ENCODE results near the gene PPP1CA.
A peak's percentile ranks its signal among the peaks of the same experiment; 100 is the strongest.

PPP1CA gene

GRCh38 chr11:67420646-67421429 lies 19.2 kb upstream of the PPP1CA start:
- Histone ChIP-seq H3K36me3 (ENCODE audit: insufficient read depth, low read length) (no peaks in the 10 kb centered on the region), H3K9ac (ENCODE audit: insufficient read length) (peak overlapping the region; percentile 66), H3K27ac (peak overlapping the region; percentile 71; the same call in 1 of the 2 replicates), H3K4me3 (peak overlapping the region; percentile 67), H3K9me3 (ENCODE audit: low read depth, low read length) (no peaks in the 10 kb centered on the region)
- TF ChIP-seq FOXP2 (optimal IDR thresholded peaks at IDR 0.05; ENCODE audit: control extremely low read depth, extremely low read length, insufficient read depth): peak; percentile 81
- no peak for TF ChIP-seq EZH2 (IDR thresholded peaks at IDR 0.05)
- TF ChIP-seq POLR2AphosphoS5 (IDR thresholded peaks at IDR 0.05; ENCODE audit: borderline replicate concordance, low read depth, low read length): peak; percentile 65; the same call in 1 of the 2 replicates
- peak; percentile 37 for DNase-seq (ENCODE audit: low read depth, low spot score)

- H3K9ac ChIP-seq (ENCODE audit: insufficient read length): no peak overlapping the region
- H3K36me3 ChIP-seq (ENCODE audit: insufficient read depth, low read length): no peaks in the 10 kb centered on the region
- H3K27ac ChIP-seq: no peak overlapping the region
- H3K9me3 ChIP-seq (ENCODE audit: low read depth, low read length): no peaks in the 10 kb centered on the region
- H3K4me3 ChIP-seq: no peak overlapping the region
- DNase-seq (ENCODE audit: low read depth, low spot score): no peak
- TF ChIP-seq POLR2AphosphoS5 (IDR thresholded peaks at IDR 0.05; ENCODE audit: borderline replicate concordance, low read depth, low read length) (no peak), FOXP2 (optimal IDR thresholded peaks at IDR 0.05; ENCODE audit: control extremely low read depth, extremely low read length, insufficient read depth) (no peak), EZH2 (IDR thresholded peaks at IDR 0.05) (no peak)
Observed at GRCh38 chr11:67420147-67420645, 18.5 kb upstream of the PPP1CA start.

GRCh38 chr11:67419325-67420049 lies 17.8 kb upstream of the PPP1CA start:
- Histone ChIP-seq H3K4me3 (no peak overlapping the region), H3K9ac (ENCODE audit: insufficient read length) (no peak overlapping the region), H3K36me3 (ENCODE audit: insufficient read depth, low read length) (no peaks in the 10 kb centered on the region), H3K9me3 (ENCODE audit: low read depth, low read length) (no peaks in the 10 kb centered on the region), H3K27ac (no peak overlapping the region)
- TF ChIP-seq FOXP2 (optimal IDR thresholded peaks at IDR 0.05; ENCODE audit: control extremely low read depth, extremely low read length, insufficient read depth) (no peak), POLR2AphosphoS5 (IDR thresholded peaks at IDR 0.05; ENCODE audit: borderline replicate concordance, low read depth, low read length) (no peak), EZH2 (IDR thresholded peaks at IDR 0.05) (no peak)
- DNase-seq (ENCODE audit: low read depth, low spot score): no peak

GRCh38 chr11:67418476-67419281 lies 17.0 kb upstream of the PPP1CA start:
- DNase-seq (ENCODE audit: low read depth, low spot score): no peak
- Histone ChIP-seq H3K9me3 (ENCODE audit: low read depth, low read length) (no peaks in the 10 kb centered on the region), H3K9ac (ENCODE audit: insufficient read length) (no peak overlapping the region), H3K27ac (no peak overlapping the region), H3K4me3 (no peak overlapping the region), H3K36me3 (ENCODE audit: insufficient read depth, low read length) (no peaks in the 10 kb centered on the region)
- TF ChIP-seq EZH2 (IDR thresholded peaks at IDR 0.05) (no peak), FOXP2 (optimal IDR thresholded peaks at IDR 0.05; ENCODE audit: control extremely low read depth, extremely low read length, insufficient read depth) (no peak), POLR2AphosphoS5 (IDR thresholded peaks at IDR 0.05; ENCODE audit: borderline replicate concordance, low read depth, low read length) (no peak)

GRCh38 chr11:67417425-67417824 lies 15.8 kb upstream of the PPP1CA start:
- Histone ChIP-seq H3K36me3 (ENCODE audit: insufficient read depth, low read length) (no peaks in the 10 kb centered on the region), H3K9me3 (ENCODE audit: low read depth, low read length) (no peaks in the 10 kb centered on the region), H3K4me3 (peak overlapping the region; percentile 50), H3K27ac (peak overlapping the region; percentile 73), H3K9ac (ENCODE audit: insufficient read length) (peak overlapping the region; percentile 61)
- no peak for DNase-seq (ENCODE audit: low read depth, low spot score)
- no peak for TF ChIP-seq EZH2 (IDR thresholded peaks at IDR 0.05)
- no peak for TF ChIP-seq FOXP2 (optimal IDR thresholded peaks at IDR 0.05; ENCODE audit: control extremely low read depth, extremely low read length, insufficient read depth)

- peak; percentile 52 for DNase-seq (ENCODE audit: low read depth, low spot score)
- H3K27ac ChIP-seq: peak overlapping the region; percentile 73
- TF ChIP-seq FOXP2 (optimal IDR thresholded peaks at IDR 0.05; ENCODE audit: control extremely low read depth, extremely low read length, insufficient read depth) (peak; percentile 99), POLR2AphosphoS5 (IDR thresholded peaks at IDR 0.05; ENCODE audit: borderline replicate concordance, low read depth, low read length) (no peak)
- H3K36me3 ChIP-seq (ENCODE audit: insufficient read depth, low read length): no peaks in the 10 kb centered on the region
- H3K9me3 ChIP-seq (ENCODE audit: low read depth, low read length): no peaks in the 10 kb centered on the region
- H3K4me3 ChIP-seq: peak overlapping the region; percentile 50
- H3K9ac ChIP-seq (ENCODE audit: insufficient read length): peak overlapping the region; percentile 61
Observed at GRCh38 chr11:67416416-67417335, 15.0 kb upstream of the PPP1CA start.

- Histone ChIP-seq H3K27ac (peak within 1 kb of the TSS; percentile 73), H3K4me3 (peak within 1 kb of the TSS; percentile 50), H3K36me3 (ENCODE audit: insufficient read depth, low read length) (no peaks in the 10 kb centered on the region), H3K9me3 (ENCODE audit: low read depth, low read length) (no peaks in the 10 kb centered on the region), H3K9ac (ENCODE audit: insufficient read length) (no peak within 1 kb of the TSS)
- TF ChIP-seq EZH2 (IDR thresholded peaks at IDR 0.05): no peak
- TF ChIP-seq FOXP2 (optimal IDR thresholded peaks at IDR 0.05; ENCODE audit: control extremely low read depth, extremely low read length, insufficient read depth): no peak
- TF ChIP-seq POLR2AphosphoS5 (IDR thresholded peaks at IDR 0.05; ENCODE audit: borderline replicate concordance, low read depth, low read length): no peak
- DNase-seq (ENCODE audit: low read depth, low spot score): no peak
Observed at GRCh38 chr11:67415501-67416304, 14.0 kb upstream of the PPP1CA start, which contains the start of gene CARNS1. Gene CARNS1 (plus strand): TSS chr11:67415678. CDS start chr11:67416200, 522 bp downstream.
